Measurements from ENCODE around the gene MAP3K19. TPM values are rescaled to one million over a fixed set of nuclear protein-coding genes. Genes with fewer than 3 reads are reported as not detected.

The MAP3K19 gene
- total and polyA plus RNA-seq, 2 of the 8 experiments (the other 6 are each of a cell fraction or from before 2014, with no cell fraction given) = not detected

DNA sequence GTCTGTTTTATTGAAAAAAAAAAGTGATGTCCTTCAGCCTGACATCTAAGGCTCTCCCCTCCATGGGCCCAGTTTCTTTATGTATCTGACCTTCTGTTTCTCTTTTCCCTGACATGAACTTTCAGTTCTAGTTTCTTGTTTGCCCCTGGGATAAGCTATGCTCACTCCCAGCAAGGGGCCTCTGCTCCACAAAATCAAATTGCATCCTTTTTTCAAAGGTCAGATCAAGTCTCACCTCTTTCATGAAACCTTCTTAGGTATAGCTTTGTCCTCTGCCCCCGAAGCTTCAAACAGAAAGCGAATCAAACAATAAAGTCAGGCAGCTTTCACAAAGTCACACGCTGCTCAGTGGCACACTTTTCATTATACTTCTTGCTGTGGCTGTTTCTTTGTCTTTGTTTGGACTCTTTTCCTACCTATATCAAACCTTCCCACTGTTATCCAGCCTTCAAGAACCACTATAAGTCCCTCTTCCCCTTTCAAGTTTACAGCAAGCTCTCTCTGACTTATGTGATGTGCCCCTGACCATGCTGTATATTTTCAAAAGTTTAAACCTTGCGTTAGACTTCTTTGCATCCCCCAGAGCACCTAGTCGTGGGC, 23.3 kb downstream of the MAP3K19 start:
- 89% methylated on average over 5 of the region's 5 CpGs; no CpG with 5 or more reads in 1 of the 2 experiments for WGBS, 2 experiments (ENCODE audit: extremely low coverage in 1 of 2, insufficient coverage in 1 of 2, insufficient read length in 1 of 2, insufficient replicate concordance in 2 of 2, low coverage in 1 of 2, low lambda C conversion rate in 2 of 2, missing lambda C conversion rate in 1 of 2)
- Histone ChIP-seq H4K8ac (ENCODE audit: extremely low read depth, insufficient read depth, low read length) (no peak overlapping the region), H3K23ac (ENCODE audit: insufficient read length) (no peak overlapping the region), H4K20me1 (replicated peaks in 1 of 2; ENCODE audit: control insufficient read depth in 1 of 2, insufficient read depth in 2 of 2, low read length in 2 of 2) (no peaks in the 10 kb centered on the region), H2BK5ac (ENCODE audit: low read depth, low read length) (no peak overlapping the region), H3K56ac (replicated peaks; ENCODE audit: insufficient read length, low read depth, low read length) (no peak overlapping the region), H2BK12ac (ENCODE audit: low read depth, low read length) (no peak overlapping the region), H2BK20ac (ENCODE audit: low read length) (no peak overlapping the region), H3K23me2 (ENCODE audit: low read depth, low read length) (no peaks in the 10 kb centered on the region), H3K14ac (ENCODE audit: insufficient read length) (no peak overlapping the region), H4K5ac (ENCODE audit: insufficient read length, low read depth, low read length) (no peak overlapping the region), H2BK120ac (replicated peaks; ENCODE audit: low read depth, low read length) (no peak overlapping the region), H3K4ac (replicated peaks; ENCODE audit: insufficient read length, low read depth, low read length) (no peak overlapping the region), H3K79me2 (ENCODE audit: control insufficient read depth in 1 of 2, insufficient read depth in 2 of 2, low read length in 2 of 2) (no peaks in the 10 kb centered on the region), H4K91ac (replicated peaks; ENCODE audit: insufficient read length, low read length) (no peak overlapping the region), H2AK5ac (ENCODE audit: low read depth, low read length) (no peak overlapping the region), H3K27me3 (replicated peaks in 1 of 4; ENCODE audit: control insufficient read depth in 3 of 4, extremely low read depth in 1 of 4, insufficient read depth in 3 of 4, low read length in 3 of 4) (no peaks in the 10 kb centered on the region), H3K4me3 (ENCODE audit: extremely low read depth in 1 of 4, insufficient read depth in 2 of 4, low read depth in 3 of 4, low read length in 4 of 4) (no peak overlapping the region), H2BK15ac (ENCODE audit: low read length) (no peak overlapping the region), H3K4me2 (ENCODE audit: insufficient read depth in 1 of 2, low read depth in 2 of 2, low read length in 2 of 2) (no peak overlapping the region), H3K27ac (ENCODE audit: low read depth, low read length) (no peak overlapping the region), H3K4me1 (replicated peaks in 1 of 4; ENCODE audit: control insufficient read depth in 3 of 4, insufficient read depth in 4 of 4, low read length in 3 of 4) (no peaks in the 10 kb centered on the region), H3K79me1 (ENCODE audit: low read depth, low read length) (no peaks in the 10 kb centered on the region), H3K9me3 (ENCODE audit: insufficient read depth in 2 of 2, low read depth in 1 of 2, low read length in 1 of 2) (no peaks in the 10 kb centered on the region), H2AFZ (ENCODE audit: low read length) (no peak overlapping the region; the same call in 1 of the 2 replicates), H3K36me3 (ENCODE audit: control insufficient read depth in 2 of 4, insufficient read depth in 4 of 4, low read length in 3 of 4) (no peaks in the 10 kb centered on the region), H3K9ac (replicated peaks in 1 of 4; ENCODE audit: extremely low read depth in 1 of 4, low read depth in 3 of 4, low read length in 3 of 4) (no peak overlapping the region), H3K18ac (ENCODE audit: extremely low read depth, low read length) (no peak overlapping the region)
- FAIRE-seq (no peak), DNase-seq (ENCODE audit: low read depth in 1 of 2, low spot score in 2 of 2) (no peak)
- CTCF ChIA-PET (ENCODE audit: partially characterized antibody) = interaction anchor here (0.7 to 1.2 kb wide), 2 partner anchors 20 to 686 kb away, joined by 3 to 4 read pairs; no protein-coding TSS in a partner anchor
- POLR2A ChIA-PET (ENCODE audit: partially characterized antibody) = interaction anchor here (0.7 kb wide), 1 partner anchor 1685 kb away, joined by 3 read pairs; no protein-coding TSS in a partner anchor
- TF ChIP-seq NANOG (IDR thresholded peaks at IDR 0.05; ENCODE audit: insufficient read depth, low read depth, low read length, poor library complexity, severe bottlenecking) (no peak), BCL11A (IDR thresholded peaks at IDR 0.05; ENCODE audit: low read depth in 2 of 2, low read length in 2 of 2) (no peak), ASH2L (IDR thresholded peaks at IDR 0.05; ENCODE audit: low read length) (no peak), BRCA1 (IDR thresholded peaks at IDR 0.05; ENCODE audit: low read depth, low read length) (no peak)

Data from H1 (cell line).